Ovary (tissue), 3 donors: ENCODE data around the gene PMS1.

Experiments
- EP300 ChIP-seq: sonication (generic); formaldehyde crosslinking; IDR thresholded peaks from one replicate; pipeline ENCODE4 v1.6.1; 2017; ENCODE audit warnings: antibody characterized with exemption
- POLR2A ChIP-seq: fragments of 450-650 bp; IDR thresholded peaks from one replicate; pipeline ENCODE4 v1.6.1; 2017; ENCODE audit warnings: antibody characterized with exemption, mild to moderate bottlenecking, moderate library complexity
- TF ChIP-seq, protein P1 (sequence below), 3 donors: fragments of 450-650 bp in 2 of 3; fragments of 200-600 bp in 1 of 3; IDR thresholded peaks; one replicate each; pipeline versions ENCODE4 v1.5.1 to v1.8.0; 2016 to 2022; ENCODE audit warnings: antibody characterized with exemption in 3 of 3, mild to moderate bottlenecking in 1 of 3
- donor health status: DM: no; HTN: no; CAD: no.

DNA sequence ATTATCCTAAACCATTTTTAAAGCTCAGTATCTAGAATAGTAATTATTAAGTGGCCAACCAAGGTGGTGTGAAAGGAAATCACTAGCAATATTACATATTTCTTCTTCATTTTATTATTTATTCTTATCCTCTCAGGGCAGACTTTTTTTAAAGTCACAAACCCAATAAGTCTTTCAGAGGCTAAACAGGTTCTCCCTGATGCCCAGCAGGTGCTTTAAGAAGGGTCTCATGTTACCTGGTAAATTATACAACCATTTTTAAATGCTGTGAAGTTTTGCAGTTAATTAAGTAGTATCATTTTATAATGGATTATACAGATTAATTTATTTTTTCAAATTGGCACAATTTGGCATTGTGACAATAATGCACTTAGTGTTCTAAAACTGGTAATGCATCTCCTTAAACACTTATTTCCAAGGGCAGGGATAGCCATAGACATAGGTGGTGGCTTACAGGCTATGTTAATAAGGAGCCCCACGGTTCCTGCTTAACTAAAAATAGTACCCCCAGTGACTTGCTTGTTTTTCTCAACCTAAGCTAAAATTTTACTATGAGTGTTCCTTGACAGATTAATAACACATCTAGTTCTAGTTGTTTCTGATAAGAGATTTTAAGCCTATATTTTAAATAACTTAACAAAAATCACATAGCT, 67.0 kb downstream of the PMS1 start:
- TF ChIP-seq, protein P1, sequence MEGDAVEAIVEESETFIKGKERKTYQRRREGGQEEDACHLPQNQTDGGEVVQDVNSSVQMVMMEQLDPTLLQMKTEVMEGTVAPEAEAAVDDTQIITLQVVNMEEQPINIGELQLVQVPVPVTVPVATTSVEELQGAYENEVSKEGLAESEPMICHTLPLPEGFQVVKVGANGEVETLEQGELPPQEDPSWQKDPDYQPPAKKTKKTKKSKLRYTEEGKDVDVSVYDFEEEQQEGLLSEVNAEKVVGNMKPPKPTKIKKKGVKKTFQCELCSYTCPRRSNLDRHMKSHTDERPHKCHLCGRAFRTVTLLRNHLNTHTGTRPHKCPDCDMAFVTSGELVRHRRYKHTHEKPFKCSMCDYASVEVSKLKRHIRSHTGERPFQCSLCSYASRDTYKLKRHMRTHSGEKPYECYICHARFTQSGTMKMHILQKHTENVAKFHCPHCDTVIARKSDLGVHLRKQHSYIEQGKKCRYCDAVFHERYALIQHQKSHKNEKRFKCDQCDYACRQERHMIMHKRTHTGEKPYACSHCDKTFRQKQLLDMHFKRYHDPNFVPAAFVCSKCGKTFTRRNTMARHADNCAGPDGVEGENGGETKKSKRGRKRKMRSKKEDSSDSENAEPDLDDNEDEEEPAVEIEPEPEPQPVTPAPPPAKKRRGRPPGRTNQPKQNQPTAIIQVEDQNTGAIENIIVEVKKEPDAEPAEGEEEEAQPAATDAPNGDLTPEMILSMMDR (IDR thresholded peaks at IDR 0.05): no peak
- TF ChIP-seq POLR2A (no peak), EP300 (no peak)
